HEK293 (cell line): ENCODE data around the gene TCF7L1.
"Not testable (repeated sequence)": the region's sequence is repeated elsewhere in the genome, so short reads cannot be mapped to it uniquely, and the experiment has no call there.

ENCODE experiments used
- CTCF ChIA-PET: fragments of 350-600 bp; formaldehyde crosslinking; extraction: SDS; loops from one replicate; lab custom pipeline; 2021; ENCODE audit warnings: antibody characterized with exemption; lab: Yijun Ruan, JAX
- POLR2A ChIA-PET: fragments of 300-600 bp; formaldehyde crosslinking; extraction: SDS; loops from one replicate; lab custom pipeline; 2020; ENCODE audit warnings: antibody characterized with exemption, inconsistent platforms; lab: Yijun Ruan, JAX
- H3K27ac ChIP-seq: fragments of 200-500 bp; sonication (Bioruptor generic); 2 replicates; pipeline ENCODE4 v1.5.1; 2014; ENCODE audit warnings: low read depth, low read length, control low read depth, inconsistent platforms; ENCODE audit errors: extremely low read depth
- H3K36me3 ChIP-seq, 2 experiments: fragments of 200-500 bp in 1 of 2; sonication (Bioruptor generic) in 1 of 2; 1 replicate in 1 of 2; 2 replicates in 1 of 2; pipeline ENCODE4 v1.5.1; 2014 to 2017; ENCODE audit warnings: inconsistent platforms in 2 of 2, low read length in 2 of 2; ENCODE audit not compliant: control insufficient read depth in 2 of 2, insufficient read depth in 1 of 2
- H3K4me1 ChIP-seq: fragments of 200-500 bp; sonication (Bioruptor generic); 2 replicates; pipeline ENCODE4 v1.5.1; 2014; ENCODE audit warnings: mild to moderate bottlenecking, low read length, inconsistent platforms; ENCODE audit not compliant: control insufficient read depth, insufficient read depth
- H3K4me3 ChIP-seq: 2 replicates; pipeline ENCODE4 v1.5.1; 2011; ENCODE audit warnings: low read depth, mild to moderate bottlenecking, control low read depth, low read length, moderate library complexity
- H3K9me3 ChIP-seq: fragments of 200-500 bp; sonication (Bioruptor generic); 2 replicates; pipeline ENCODE4 v1.5.1; 2014; ENCODE audit warnings: low read depth, low read length, inconsistent platforms; ENCODE audit not compliant: control insufficient read depth, insufficient read depth
- GLIS1 ChIP-seq: fragments of 450-650 bp; formaldehyde crosslinking; IDR thresholded peaks from 2 replicates; pipeline ENCODE4 v1.5.1; 2016; ENCODE audit warnings: missing biosample characterization, missing genetic modification characterization
- PRDM1 ChIP-seq: fragments of 450-650 bp; formaldehyde crosslinking; IDR thresholded peaks from 2 replicates; pipeline ENCODE4; 2016; ENCODE audit warnings: missing biosample characterization, missing genetic modification characterization
- SCRT2 ChIP-seq: fragments of 450-650 bp; formaldehyde crosslinking; IDR thresholded peaks from 2 replicates; pipeline ENCODE4 v1.5.1; 2016; ENCODE audit warnings: missing biosample characterization, missing genetic modification characterization
- ZBTB1 ChIP-seq: fragments of 450-650 bp; formaldehyde crosslinking; IDR thresholded peaks from 2 replicates; pipeline ENCODE4 v1.5.1; 2016; ENCODE audit warnings: missing biosample characterization, missing genetic modification characterization
- ZNF121 ChIP-seq: fragments of 450-650 bp; formaldehyde crosslinking; IDR thresholded peaks from 2 replicates; pipeline ENCODE4 v1.5.1; 2016; ENCODE audit warnings: missing biosample characterization, missing genetic modification characterization
- ZNF324 ChIP-seq: fragments of 450-650 bp; formaldehyde crosslinking; IDR thresholded peaks from 2 replicates; pipeline ENCODE4 v1.5.1; 2016; ENCODE audit warnings: missing biosample characterization, missing genetic modification characterization
- ZNF600 ChIP-seq: fragments of 450-650 bp; formaldehyde crosslinking; IDR thresholded peaks from 2 replicates; pipeline ENCODE4 v1.5.1; 2016; ENCODE audit warnings: missing biosample characterization, missing genetic modification characterization
- ZNF747 ChIP-seq: fragments of 450-650 bp; formaldehyde crosslinking; IDR thresholded peaks from 2 replicates; pipeline ENCODE4 v1.5.1; 2016; ENCODE audit warnings: missing biosample characterization, missing genetic modification characterization
- ZNF785 ChIP-seq: fragments of 450-650 bp; formaldehyde crosslinking; IDR thresholded peaks from 2 replicates; pipeline ENCODE4 v1.5.1; 2016; ENCODE audit warnings: missing biosample characterization, missing genetic modification characterization
- TF ChIP-seq, protein P1 (sequence below): fragments of 450-650 bp; formaldehyde crosslinking; IDR thresholded peaks from 2 replicates; pipeline ENCODE4 v1.5.1; 2016; ENCODE audit warnings: missing biosample characterization, missing genetic modification characterization
- TF ChIP-seq, protein P2 (sequence below): fragments of 450-650 bp; formaldehyde crosslinking; IDR thresholded peaks from 2 replicates; pipeline ENCODE4 v1.5.1; 2016; ENCODE audit warnings: missing biosample characterization, missing genetic modification characterization
- TF ChIP-seq, protein P3 (sequence below): fragments of 450-650 bp; formaldehyde crosslinking; IDR thresholded peaks from 2 replicates; pipeline ENCODE4 v1.5.1; 2016; ENCODE audit warnings: missing biosample characterization, missing genetic modification characterization, borderline replicate concordance

TCF7L1 gene

GRCh38 chr2:85323988-85324367, 190.8 kb downstream of the TCF7L1 start:
- H3K4me1 ChIP-seq, POLR2A ChIA-PET, H3K4me3 ChIP-seq, H3K9me3 ChIP-seq, H3K27ac ChIP-seq: not testable (repeated sequence)
- CTCF ChIA-PET, result interaction anchor here (0.6 to 1.6 kb wide), 2 partner anchors 23 to 27 kb away, joined by 3 to 6 read pairs; no protein-coding TSS in a partner anchor
- peaks cover 46 to 77% of the 10 kb centered on the region in 2 experiments for H3K36me3 ChIP-seq

DNA sequence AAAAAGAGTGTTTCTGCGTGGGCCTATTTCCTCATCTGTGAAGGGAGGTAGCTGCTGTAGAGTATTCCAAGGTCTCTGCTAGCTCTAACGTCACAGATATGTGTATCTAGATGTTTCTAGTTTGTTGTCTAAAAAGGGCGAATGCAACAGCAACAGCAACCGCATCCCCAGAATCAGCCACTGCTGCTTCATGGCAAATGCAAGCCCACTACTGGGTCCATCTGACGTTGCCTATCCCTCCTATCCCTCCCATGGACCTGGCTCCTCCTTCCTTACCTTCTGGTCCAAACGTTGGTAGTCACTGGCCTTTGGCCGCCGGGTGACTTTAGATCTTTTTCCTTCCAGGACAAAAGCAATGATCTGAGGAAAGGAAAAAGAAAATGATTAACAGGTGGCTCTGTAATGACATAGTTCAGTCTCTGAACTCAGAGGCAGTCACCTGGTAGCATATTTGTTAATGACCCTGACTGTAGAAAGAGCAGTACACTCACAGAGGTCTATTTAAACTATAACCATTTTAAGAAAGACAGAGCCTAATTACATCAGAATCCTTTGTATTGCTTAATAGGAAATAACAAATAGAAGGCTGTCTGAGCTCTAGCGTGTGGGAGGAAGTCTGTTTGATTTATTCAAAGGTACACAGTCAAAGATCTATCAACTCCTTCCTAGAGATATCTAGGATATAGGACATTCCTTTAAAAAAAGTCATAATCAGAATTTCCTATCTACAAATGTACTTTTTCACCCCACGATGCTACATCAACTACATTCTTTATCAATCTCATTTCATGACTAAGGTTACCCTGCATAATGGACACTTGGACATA, 191.7 kb downstream of the TCF7L1 start:
- TF ChIP-seq ZNF747 (tag by site-specific recombination) (no peak), SCRT2 (peak; percentile 87), ZNF324 (tag by site-specific recombination) (no peak)
- TF ChIP-seq, protein P1, sequence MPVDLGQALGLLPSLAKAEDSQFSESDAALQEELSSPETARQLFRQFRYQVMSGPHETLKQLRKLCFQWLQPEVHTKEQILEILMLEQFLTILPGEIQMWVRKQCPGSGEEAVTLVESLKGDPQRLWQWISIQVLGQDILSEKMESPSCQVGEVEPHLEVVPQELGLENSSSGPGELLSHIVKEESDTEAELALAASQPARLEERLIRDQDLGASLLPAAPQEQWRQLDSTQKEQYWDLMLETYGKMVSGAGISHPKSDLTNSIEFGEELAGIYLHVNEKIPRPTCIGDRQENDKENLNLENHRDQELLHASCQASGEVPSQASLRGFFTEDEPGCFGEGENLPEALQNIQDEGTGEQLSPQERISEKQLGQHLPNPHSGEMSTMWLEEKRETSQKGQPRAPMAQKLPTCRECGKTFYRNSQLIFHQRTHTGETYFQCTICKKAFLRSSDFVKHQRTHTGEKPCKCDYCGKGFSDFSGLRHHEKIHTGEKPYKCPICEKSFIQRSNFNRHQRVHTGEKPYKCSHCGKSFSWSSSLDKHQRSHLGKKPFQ (tag by site-specific recombination), result no peak

GRCh38 chr2:85325466-85325811, 192.2 kb downstream of the TCF7L1 start:
- Histone ChIP-seq H3K4me1 (no peaks in the 10 kb centered on the region), H3K4me3 (peak overlapping the region; percentile 85), H3K27ac (no peak overlapping the region), H3K36me3 (peaks cover 40 to 64% of the 10 kb centered on the region in 2 experiments), H3K9me3 (no peaks in the 10 kb centered on the region)
- TF ChIP-seq, protein P2, sequence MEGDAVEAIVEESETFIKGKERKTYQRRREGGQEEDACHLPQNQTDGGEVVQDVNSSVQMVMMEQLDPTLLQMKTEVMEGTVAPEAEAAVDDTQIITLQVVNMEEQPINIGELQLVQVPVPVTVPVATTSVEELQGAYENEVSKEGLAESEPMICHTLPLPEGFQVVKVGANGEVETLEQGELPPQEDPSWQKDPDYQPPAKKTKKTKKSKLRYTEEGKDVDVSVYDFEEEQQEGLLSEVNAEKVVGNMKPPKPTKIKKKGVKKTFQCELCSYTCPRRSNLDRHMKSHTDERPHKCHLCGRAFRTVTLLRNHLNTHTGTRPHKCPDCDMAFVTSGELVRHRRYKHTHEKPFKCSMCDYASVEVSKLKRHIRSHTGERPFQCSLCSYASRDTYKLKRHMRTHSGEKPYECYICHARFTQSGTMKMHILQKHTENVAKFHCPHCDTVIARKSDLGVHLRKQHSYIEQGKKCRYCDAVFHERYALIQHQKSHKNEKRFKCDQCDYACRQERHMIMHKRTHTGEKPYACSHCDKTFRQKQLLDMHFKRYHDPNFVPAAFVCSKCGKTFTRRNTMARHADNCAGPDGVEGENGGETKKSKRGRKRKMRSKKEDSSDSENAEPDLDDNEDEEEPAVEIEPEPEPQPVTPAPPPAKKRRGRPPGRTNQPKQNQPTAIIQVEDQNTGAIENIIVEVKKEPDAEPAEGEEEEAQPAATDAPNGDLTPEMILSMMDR (tag by site-specific recombination), result no peak
- TF ChIP-seq GLIS1, result 0 out of 2 replicates have a peak, but pooled peaks have one; percentile 17
- peak; percentile 48; the same call in 1 of the 2 replicates for TF ChIP-seq ZNF121 (tag by site-specific recombination)
- ChIA-PET CTCF (interaction anchor here (0.7 to 2.0 kb wide), 5 partner anchors 25 to 226 kb away, joined by 3 to 11 read pairs (median 4); no protein-coding TSS in a partner anchor), POLR2A (interaction anchor here (1.4 kb wide), 1 partner anchor 24 kb away, joined by 4 read pairs; no protein-coding TSS in a partner anchor)

More for the DNA sequence above, 191.7 kb downstream of the TCF7L1 start:
- ChIA-PET POLR2A (interaction anchor here (0.6 to 1.4 kb wide), 3 partner anchors 13 to 24 kb away, joined by 3 to 4 read pairs (median 4); no protein-coding TSS in a partner anchor), CTCF (interaction anchor here (0.6 to 1.9 kb wide), 5 partner anchors 24 to 227 kb away, joined by 3 to 6 read pairs (median 3); no protein-coding TSS in a partner anchor)
- peaks cover 43 to 70% of the 10 kb centered on the region in 2 experiments for H3K36me3 ChIP-seq
- no peaks in the 10 kb centered on the region for H3K4me1 ChIP-seq
- H3K27ac ChIP-seq, result no peak overlapping the region
- H3K4me3 ChIP-seq, result peak overlapping the region; percentile 85
- H3K9me3 ChIP-seq, result no peaks in the 10 kb centered on the region

- H3K27ac ChIP-seq, result peak overlapping the region; percentile 8; the same call in 1 of the 2 replicates
- no peak for TF ChIP-seq ZBTB1 (tag by site-specific recombination)
- peak; percentile 68 for TF ChIP-seq PRDM1
- 0 out of 2 replicates have a peak, but pooled peaks have one; percentile 4 for TF ChIP-seq ZNF600 (tag by site-specific recombination)
- no peak for TF ChIP-seq ZNF785 (tag by site-specific recombination)
- TF ChIP-seq, protein P3, sequence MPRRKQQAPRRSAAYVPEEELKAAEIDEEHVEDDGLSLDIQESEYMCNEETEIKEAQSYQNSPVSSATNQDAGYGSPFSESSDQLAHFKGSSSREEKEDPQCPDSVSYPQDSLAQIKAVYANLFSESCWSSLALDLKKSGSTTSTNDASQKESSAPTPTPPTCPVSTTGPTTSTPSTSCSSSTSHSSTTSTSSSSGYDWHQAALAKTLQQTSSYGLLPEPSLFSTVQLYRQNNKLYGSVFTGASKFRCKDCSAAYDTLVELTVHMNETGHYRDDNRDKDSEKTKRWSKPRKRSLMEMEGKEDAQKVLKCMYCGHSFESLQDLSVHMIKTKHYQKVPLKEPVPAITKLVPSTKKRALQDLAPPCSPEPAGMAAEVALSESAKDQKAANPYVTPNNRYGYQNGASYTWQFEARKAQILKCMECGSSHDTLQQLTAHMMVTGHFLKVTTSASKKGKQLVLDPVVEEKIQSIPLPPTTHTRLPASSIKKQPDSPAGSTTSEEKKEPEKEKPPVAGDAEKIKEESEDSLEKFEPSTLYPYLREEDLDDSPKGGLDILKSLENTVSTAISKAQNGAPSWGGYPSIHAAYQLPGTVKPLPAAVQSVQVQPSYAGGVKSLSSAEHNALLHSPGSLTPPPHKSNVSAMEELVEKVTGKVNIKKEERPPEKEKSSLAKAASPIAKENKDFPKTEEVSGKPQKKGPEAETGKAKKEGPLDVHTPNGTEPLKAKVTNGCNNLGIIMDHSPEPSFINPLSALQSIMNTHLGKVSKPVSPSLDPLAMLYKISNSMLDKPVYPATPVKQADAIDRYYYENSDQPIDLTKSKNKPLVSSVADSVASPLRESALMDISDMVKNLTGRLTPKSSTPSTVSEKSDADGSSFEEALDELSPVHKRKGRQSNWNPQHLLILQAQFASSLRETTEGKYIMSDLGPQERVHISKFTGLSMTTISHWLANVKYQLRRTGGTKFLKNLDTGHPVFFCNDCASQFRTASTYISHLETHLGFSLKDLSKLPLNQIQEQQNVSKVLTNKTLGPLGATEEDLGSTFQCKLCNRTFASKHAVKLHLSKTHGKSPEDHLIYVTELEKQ (tag by site-specific recombination), result no peak
- peak overlapping the region; percentile 85 for H3K4me3 ChIP-seq
- no peaks in the 10 kb centered on the region for H3K9me3 ChIP-seq
- peaks cover 31 to 53% of the 10 kb centered on the region in 2 experiments for H3K36me3 ChIP-seq
- CTCF ChIA-PET, result interaction anchor here (0.6 to 2.0 kb wide), 8 partner anchors 26 to 449 kb away, joined by 3 to 11 read pairs (median 4); no protein-coding TSS in a partner anchor
- POLR2A ChIA-PET, result interaction anchor here (0.5 to 2.7 kb wide), 10 partner anchors 8 to 1128 kb away, joined by 3 to 28 read pairs (median 5); partner anchors contain the start of genes ELMOD3, RETSAT and SH2D6
- H3K4me1 ChIP-seq, result no peaks in the 10 kb centered on the region
These were observed 193.4 kb downstream of the TCF7L1 start for GRCh38 chr2:85326406-85327159.
